SK-N-SH treated with all-trans-retinoic acid at 6 μM for 48 hours (cell line): ENCODE results near the gene BOLA3.
"Not testable (repeated sequence)": the region's sequence is repeated elsewhere in the genome, so short reads cannot be mapped to it uniquely, and the experiment has no call there.

Experiments
- ATAC-seq: fragments of 200-7000 bp; cut with Tn5 transposase; 3 replicates; pipeline ENCODE4 v1.9.1; 2020; ENCODE audit warnings: mild to moderate bottlenecking, moderate library complexity
- BACH2 ChIP-seq: fragments of 250-450 bp; sonication (Bioruptor Pico); IDR thresholded peaks from 2 replicates; pipeline ENCODE4 v1.9.0; 2021; ENCODE audit warnings: mild to moderate bottlenecking, borderline replicate concordance
- ESRRG ChIP-seq: fragments of 250-450 bp; sonication (Bioruptor Pico); IDR thresholded peaks from 2 replicates; pipeline ENCODE4 v1.6.1; 2021; ENCODE audit warnings: mild to moderate bottlenecking
- GLIS3 ChIP-seq: fragments of 250-450 bp; sonication (Bioruptor Pico); IDR thresholded peaks from 2 replicates; pipeline ENCODE4 v1.5.0; 2020; ENCODE audit warnings: mild to moderate bottlenecking, moderate library complexity
- ISL1 ChIP-seq: fragments of 250-450 bp; sonication (Bioruptor Pico); IDR thresholded peaks from 2 replicates; pipeline ENCODE4 v2.1.2; 2022; ENCODE audit warnings: mild to moderate bottlenecking, moderate library complexity
- PPARA ChIP-seq: fragments of 250-450 bp; sonication (Bioruptor Pico); IDR thresholded peaks from 2 replicates; pipeline ENCODE4 v1.5.0; 2020; ENCODE audit warnings: mild to moderate bottlenecking, borderline replicate concordance
- RARB ChIP-seq: fragments of 250-450 bp; sonication (Bioruptor Pico); IDR thresholded peaks from 2 replicates; pipeline ENCODE4 v1.8.0; 2021; ENCODE audit warnings: mild to moderate bottlenecking, moderate library complexity
- SNAI2 ChIP-seq: fragments of 250-450 bp; sonication (Bioruptor Pico); IDR thresholded peaks from 2 replicates; pipeline ENCODE4 v1.5.0; 2020; ENCODE audit warnings: mild to moderate bottlenecking, moderate library complexity
- TOX ChIP-seq: fragments of 250-450 bp; sonication (Bioruptor Pico); IDR thresholded peaks from 2 replicates; pipeline ENCODE4 v1.8.0; 2021; ENCODE audit warnings: mild to moderate bottlenecking, moderate library complexity, borderline replicate concordance
- ZC3H10 ChIP-seq: fragments of 250-450 bp; sonication (Bioruptor Pico); IDR thresholded peaks from 2 replicates; pipeline ENCODE4 v1.5.1; 2021; ENCODE audit warnings: mild to moderate bottlenecking, moderate library complexity
- ZFP30 ChIP-seq: fragments of 450-650 bp; formaldehyde crosslinking; IDR thresholded peaks from 2 replicates; pipeline ENCODE4 v1.5.0; 2022; ENCODE audit warnings: mild to moderate bottlenecking, moderate library complexity
- ZNF565 ChIP-seq: fragments of 450-650 bp; formaldehyde crosslinking; conservative IDR thresholded peaks from 2 replicates; pipeline ENCODE4 v1.5.0; 2020; ENCODE audit warnings: low read depth, mild to moderate bottlenecking, moderate library complexity
- ZNF70 ChIP-seq: fragments of 450-650 bp; formaldehyde crosslinking; IDR thresholded peaks from 2 replicates; pipeline ENCODE4 v1.5.0; 2020; ENCODE audit warnings: mild to moderate bottlenecking, moderate library complexity
- ZNF8 ChIP-seq: fragments of 450-650 bp; formaldehyde crosslinking; IDR thresholded peaks from 2 replicates; pipeline ENCODE4 v1.5.0; 2020; ENCODE audit warnings: mild to moderate bottlenecking, moderate library complexity
- TF ChIP-seq, protein P1 (sequence below): fragments of 250-450 bp; sonication (Bioruptor Pico); IDR thresholded peaks from 2 replicates; pipeline ENCODE4 v1.5.0; 2020; ENCODE audit warnings: mild to moderate bottlenecking, moderate library complexity
- TF ChIP-seq, protein P2 (sequence below): fragments of 250-450 bp; sonication (Bioruptor Pico); IDR thresholded peaks from 2 replicates; pipeline ENCODE4 v1.5.1; 2020; ENCODE audit warnings: low read depth, mild to moderate bottlenecking, moderate library complexity
- TF ChIP-seq, protein P3 (sequence below): fragments of 250-450 bp; sonication (Bioruptor Pico); IDR thresholded peaks from 2 replicates; pipeline ENCODE4 v1.8.0; 2020; ENCODE audit warnings: mild to moderate bottlenecking, moderate library complexity, borderline replicate concordance
- TF ChIP-seq, protein P4 (sequence below): fragments of 250-450 bp; sonication (Bioruptor Pico); IDR thresholded peaks from 2 replicates; pipeline ENCODE4 v1.8.0; 2021; ENCODE audit warnings: low read depth, mild to moderate bottlenecking, moderate library complexity, borderline replicate concordance
- TF ChIP-seq, protein P5 (sequence below): fragments of 250-450 bp; sonication (Bioruptor Pico); IDR thresholded peaks from 2 replicates; pipeline ENCODE4 v1.5.1; 2021; ENCODE audit warnings: mild to moderate bottlenecking, moderate library complexity

The BOLA3 gene

DNA sequence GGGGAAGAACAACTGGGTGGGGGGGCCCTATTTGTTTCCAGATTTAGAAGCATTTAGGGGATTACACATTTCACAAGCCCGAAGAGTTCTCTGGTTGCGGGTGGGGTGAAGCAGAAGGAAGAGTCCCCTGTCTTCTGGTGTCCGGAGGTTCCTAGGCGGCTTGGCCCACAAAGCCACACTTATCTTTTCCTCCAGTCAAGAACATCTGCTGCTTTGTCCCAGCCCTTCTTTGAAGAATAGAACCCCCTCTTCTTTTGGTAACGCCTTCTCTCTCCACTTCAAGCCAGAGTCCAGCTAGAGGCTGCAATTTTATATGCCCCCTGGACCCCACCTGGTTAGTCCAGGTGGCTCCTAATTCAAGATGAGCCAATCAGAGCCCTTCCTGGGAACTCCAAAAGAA, 15.8 kb downstream of the BOLA3 start (continued):
- no peak for TF ChIP-seq PPARA

DNA sequence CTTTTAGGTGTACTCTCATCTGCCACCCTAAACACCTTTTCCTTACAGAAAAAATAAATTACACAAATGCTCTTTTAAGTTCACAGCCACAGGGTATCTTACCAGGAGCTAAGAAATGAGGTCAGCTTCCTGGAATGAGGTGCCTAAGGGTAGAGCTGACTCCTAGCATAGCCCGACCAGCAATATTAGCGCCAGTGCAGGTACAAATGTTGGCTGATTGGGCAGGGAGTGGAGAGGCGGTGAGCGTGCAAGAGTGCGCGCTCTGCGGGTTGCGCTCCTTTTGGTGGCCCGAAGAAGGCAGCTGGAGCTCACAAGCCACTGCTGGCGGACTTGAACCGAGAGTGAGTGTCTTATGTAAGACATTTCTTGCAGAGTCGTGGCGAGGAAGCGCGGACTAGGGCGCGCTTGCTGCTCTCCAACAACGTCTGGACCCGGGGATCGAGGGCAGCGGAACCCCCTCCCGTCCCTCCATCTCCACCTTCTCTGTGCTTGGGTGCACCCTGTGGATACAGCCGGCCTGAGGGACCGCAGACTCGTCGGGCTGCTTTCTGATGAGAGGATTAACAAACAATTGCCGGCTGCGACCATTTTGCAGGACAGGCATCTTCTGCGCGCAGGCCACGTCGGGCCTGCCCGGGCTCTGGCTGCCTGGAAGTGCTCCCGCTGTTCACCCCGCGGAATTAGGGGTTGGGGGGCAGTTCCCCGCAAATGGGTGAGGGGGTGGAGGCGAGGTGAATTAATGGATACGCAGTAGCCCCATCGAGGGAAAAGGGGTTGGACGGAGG, 17.3 kb downstream of the BOLA3 start:
- TF ChIP-seq RARB (no peak), ZC3H10 (CRISPR knock-in tag) (no peak), ESRRG (no peak), PPARA (no peak), ZFP30 (no peak)
- TF ChIP-seq, protein P1, sequence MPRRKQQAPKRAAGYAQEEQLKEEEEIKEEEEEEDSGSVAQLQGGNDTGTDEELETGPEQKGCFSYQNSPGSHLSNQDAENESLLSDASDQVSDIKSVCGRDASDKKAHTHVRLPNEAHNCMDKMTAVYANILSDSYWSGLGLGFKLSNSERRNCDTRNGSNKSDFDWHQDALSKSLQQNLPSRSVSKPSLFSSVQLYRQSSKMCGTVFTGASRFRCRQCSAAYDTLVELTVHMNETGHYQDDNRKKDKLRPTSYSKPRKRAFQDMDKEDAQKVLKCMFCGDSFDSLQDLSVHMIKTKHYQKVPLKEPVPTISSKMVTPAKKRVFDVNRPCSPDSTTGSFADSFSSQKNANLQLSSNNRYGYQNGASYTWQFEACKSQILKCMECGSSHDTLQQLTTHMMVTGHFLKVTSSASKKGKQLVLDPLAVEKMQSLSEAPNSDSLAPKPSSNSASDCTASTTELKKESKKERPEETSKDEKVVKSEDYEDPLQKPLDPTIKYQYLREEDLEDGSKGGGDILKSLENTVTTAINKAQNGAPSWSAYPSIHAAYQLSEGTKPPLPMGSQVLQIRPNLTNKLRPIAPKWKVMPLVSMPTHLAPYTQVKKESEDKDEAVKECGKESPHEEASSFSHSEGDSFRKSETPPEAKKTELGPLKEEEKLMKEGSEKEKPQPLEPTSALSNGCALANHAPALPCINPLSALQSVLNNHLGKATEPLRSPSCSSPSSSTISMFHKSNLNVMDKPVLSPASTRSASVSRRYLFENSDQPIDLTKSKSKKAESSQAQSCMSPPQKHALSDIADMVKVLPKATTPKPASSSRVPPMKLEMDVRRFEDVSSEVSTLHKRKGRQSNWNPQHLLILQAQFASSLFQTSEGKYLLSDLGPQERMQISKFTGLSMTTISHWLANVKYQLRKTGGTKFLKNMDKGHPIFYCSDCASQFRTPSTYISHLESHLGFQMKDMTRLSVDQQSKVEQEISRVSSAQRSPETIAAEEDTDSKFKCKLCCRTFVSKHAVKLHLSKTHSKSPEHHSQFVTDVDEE (CRISPR knock-in tag) = no peak
- TF ChIP-seq, protein P2, sequence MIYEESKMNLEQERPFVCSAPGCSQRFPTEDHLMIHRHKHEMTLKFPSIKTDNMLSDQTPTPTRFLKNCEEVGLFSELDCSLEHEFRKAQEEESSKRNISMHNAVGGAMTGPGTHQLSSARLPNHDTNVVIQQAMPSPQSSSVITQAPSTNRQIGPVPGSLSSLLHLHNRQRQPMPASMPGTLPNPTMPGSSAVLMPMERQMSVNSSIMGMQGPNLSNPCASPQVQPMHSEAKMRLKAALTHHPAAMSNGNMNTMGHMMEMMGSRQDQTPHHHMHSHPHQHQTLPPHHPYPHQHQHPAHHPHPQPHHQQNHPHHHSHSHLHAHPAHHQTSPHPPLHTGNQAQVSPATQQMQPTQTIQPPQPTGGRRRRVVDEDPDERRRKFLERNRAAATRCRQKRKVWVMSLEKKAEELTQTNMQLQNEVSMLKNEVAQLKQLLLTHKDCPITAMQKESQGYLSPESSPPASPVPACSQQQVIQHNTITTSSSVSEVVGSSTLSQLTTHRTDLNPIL (CRISPR knock-in tag) = no peak
- ATAC-seq = no peak

DNA sequence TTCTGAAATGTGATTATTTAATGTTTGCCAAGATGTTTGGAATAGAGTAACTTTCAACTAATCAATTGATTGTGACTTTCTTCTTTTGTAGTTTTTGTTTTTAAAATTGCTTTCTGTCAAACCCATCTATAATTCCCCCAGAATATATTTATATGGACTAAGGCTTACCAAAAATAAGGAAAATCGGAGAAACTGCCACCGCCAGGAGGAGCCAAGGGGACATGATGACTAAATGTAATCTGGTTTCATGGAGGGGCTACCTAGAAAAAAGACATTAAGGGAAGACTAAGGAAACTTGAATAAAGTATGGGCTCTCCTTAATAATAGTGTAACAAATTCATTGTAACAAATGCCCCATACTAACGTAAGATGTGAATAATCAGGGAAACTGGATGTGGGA, 19.5 kb downstream of the BOLA3 start:
- no peak for ATAC-seq
- TF ChIP-seq ISL1 (CRISPR knock-in tag) = no peak
- TF ChIP-seq, protein P1 (CRISPR knock-in tag) = no peak
- TF ChIP-seq SNAI2 (CRISPR knock-in tag) = no peak
- TF ChIP-seq, protein P3, sequence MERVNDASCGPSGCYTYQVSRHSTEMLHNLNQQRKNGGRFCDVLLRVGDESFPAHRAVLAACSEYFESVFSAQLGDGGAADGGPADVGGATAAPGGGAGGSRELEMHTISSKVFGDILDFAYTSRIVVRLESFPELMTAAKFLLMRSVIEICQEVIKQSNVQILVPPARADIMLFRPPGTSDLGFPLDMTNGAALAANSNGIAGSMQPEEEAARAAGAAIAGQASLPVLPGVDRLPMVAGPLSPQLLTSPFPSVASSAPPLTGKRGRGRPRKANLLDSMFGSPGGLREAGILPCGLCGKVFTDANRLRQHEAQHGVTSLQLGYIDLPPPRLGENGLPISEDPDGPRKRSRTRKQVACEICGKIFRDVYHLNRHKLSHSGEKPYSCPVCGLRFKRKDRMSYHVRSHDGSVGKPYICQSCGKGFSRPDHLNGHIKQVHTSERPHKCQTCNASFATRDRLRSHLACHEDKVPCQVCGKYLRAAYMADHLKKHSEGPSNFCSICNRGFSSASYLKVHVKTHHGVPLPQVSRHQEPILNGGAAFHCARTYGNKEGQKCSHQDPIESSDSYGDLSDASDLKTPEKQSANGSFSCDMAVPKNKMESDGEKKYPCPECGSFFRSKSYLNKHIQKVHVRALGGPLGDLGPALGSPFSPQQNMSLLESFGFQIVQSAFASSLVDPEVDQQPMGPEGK = no peak
- no peak for TF ChIP-seq RARB
- TF ChIP-seq, protein P4, sequence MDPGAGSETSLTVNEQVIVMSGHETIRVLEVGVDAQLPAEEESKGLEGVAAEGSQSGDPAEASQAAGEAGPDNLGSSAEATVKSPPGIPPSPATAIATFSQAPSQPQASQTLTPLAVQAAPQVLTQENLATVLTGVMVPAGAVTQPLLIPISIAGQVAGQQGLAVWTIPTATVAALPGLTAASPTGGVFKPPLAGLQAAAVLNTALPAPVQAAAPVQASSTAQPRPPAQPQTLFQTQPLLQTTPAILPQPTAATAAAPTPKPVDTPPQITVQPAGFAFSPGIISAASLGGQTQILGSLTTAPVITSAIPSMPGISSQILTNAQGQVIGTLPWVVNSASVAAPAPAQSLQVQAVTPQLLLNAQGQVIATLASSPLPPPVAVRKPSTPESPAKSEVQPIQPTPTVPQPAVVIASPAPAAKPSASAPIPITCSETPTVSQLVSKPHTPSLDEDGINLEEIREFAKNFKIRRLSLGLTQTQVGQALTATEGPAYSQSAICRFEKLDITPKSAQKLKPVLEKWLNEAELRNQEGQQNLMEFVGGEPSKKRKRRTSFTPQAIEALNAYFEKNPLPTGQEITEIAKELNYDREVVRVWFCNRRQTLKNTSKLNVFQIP (CRISPR knock-in tag) = no peak
- TF ChIP-seq PPARA = no peak
- TF ChIP-seq ZNF8 = no peak
- no peak for TF ChIP-seq GLIS3 (CRISPR knock-in tag)
- TF ChIP-seq, protein P2 (CRISPR knock-in tag) = no peak
- TF ChIP-seq TOX (CRISPR knock-in tag) = no peak
- no peak for TF ChIP-seq BACH2
- TF ChIP-seq ZNF70 (CRISPR knock-in tag) = no peak
- TF ChIP-seq, protein P5, sequence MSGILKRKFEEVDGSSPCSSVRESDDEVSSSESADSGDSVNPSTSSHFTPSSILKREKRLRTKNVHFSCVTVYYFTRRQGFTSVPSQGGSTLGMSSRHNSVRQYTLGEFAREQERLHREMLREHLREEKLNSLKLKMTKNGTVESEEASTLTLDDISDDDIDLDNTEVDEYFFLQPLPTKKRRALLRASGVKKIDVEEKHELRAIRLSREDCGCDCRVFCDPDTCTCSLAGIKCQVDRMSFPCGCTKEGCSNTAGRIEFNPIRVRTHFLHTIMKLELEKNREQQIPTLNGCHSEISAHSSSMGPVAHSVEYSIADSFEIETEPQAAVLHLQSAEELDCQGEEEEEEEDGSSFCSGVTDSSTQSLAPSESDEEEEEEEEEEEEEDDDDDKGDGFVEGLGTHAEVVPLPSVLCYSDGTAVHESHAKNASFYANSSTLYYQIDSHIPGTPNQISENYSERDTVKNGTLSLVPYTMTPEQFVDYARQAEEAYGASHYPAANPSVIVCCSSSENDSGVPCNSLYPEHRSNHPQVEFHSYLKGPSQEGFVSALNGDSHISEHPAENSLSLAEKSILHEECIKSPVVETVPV = no peak
- no peak for TF ChIP-seq ESRRG
- TF ChIP-seq ZC3H10 (CRISPR knock-in tag) = no peak
- no peak for TF ChIP-seq ZFP30
- no peak for TF ChIP-seq ZNF565 (CRISPR knock-in tag)

DNA sequence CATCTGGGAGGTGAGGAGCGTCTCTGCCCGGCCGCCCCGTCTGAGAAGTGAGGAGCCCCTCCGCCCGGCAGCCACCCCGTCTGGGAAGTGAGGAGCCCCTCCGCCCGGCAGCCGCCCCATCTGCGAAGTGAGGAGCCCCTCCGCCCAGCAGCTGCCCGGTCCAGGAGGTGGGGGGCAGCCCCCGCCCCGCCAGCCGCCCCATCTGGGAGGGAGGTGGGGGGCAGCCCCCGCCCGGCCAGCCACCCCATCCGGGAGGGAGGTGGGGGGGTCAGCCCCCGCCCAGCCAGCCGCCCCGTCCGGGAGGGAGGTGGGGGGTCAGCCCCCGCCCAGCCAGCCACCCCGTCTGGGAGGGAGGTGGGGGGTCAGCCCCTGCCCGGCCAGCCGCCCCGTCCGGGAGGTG, 23.8 kb downstream of the BOLA3 start:
- not testable (repeated sequence) for ATAC-seq

DNA sequence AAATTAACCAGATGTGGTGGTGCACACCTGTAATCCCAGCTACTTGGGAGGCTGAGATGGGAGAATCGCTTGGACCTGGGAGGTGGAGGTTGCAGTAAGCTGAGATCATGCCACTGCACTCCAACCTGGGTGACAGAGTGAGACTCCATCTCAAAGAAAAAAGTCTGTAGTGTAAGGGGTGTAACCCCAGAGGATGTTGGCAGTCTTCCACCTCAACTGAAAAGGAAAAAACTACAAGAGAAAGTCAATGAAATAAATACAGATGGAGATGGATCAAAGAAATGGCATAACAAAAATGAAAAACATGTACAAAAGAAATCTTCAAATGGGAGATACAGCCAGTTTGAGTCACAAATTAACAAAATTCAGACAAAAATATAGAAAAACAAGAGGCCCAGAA, 25.9 kb downstream of the BOLA3 start:
- not testable (repeated sequence) for ATAC-seq
